Stimulated activated CD4-positive, alpha-beta T cell treated with anti-CD3 and anti-CD28 coated beads, TNF-alpha, amount 100 ng/mL, for 4 hours (primary cell): ENCODE measurements around the gene HDDC3.
"Not testable (repeated sequence)": the region's sequence is repeated elsewhere in the genome, so short reads cannot be mapped to it uniquely, and the experiment has no call there.

Source experiments
- DNase-seq, 3 experiments: peaks; one replicate each; pipeline ENCODE4 v3.0.0-alpha.2; 2020; ENCODE audit warnings: low read depth in 3 of 3

The HDDC3 gene

DNA sequence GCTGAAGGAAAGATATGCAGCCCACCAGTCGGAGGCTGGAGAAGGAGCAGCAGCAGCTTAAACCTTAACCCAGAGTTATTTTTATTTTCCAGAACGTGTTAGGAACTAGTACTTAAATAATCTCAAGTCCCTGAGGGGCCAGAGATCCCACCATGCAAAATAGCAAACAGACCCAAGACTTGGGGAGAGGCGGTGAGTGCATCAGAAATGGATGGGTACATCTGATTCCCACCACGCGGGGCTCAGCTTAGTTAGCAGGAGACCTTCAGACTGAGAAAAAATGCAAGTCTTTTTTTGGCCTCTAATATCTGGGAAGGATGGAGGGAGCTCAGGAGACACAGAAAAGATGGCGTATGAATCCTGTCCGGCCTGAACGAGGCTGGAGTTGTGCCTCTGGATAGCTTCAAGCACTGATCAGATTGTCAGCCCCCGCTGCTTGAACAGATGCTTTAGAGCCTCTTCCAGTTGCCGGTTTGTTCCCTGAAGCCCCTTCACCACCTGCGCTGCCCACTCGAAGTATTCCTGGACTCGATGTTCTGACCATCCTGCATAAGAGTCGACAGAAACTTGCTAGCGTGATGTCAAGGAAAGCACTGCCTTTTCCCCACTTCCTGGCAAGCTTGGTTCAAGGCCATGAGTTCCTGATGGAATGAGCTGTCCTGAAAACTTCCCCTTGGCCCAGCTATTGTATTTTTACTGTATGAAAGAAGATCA lies 1.3 kb downstream of the HDDC3 start:
- no peak for DNase-seq

DNA sequence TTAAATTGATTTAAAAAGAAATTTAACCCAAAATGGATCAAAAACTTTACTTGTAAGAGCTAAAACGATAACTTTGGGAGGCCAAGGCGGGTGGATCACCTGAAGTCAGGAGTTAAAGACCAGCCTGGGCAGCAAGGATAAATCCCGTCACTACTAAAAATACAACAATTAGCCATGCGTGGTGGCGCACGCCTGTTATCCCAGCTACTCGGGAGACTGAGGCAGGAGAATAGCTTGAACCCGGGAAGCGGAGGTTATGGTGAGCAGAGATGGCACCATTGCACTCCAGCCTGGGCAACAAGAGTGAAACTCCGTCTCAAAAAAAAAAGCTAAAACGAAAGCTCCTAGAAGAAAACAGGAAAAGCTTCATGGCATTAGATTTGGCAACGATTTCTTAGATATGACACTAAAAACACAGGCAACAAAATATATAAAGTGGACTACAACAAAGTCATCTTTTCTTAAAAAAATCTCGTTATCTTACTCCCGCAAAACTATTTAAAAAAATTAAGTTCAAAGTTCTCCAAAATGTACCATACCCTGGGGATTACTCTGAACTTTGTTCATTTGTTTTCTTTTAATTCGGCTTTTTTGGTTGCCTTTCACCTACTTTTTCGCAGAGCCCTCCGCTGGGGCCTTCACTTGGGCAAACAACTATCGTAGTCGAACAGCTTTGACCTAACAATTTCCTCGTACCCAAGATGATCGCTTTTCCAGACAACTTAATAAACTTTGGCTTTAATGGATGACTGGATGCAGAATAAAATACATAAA lies 2.9 kb downstream of the HDDC3 start:
- no peak for DNase-seq

DNA sequence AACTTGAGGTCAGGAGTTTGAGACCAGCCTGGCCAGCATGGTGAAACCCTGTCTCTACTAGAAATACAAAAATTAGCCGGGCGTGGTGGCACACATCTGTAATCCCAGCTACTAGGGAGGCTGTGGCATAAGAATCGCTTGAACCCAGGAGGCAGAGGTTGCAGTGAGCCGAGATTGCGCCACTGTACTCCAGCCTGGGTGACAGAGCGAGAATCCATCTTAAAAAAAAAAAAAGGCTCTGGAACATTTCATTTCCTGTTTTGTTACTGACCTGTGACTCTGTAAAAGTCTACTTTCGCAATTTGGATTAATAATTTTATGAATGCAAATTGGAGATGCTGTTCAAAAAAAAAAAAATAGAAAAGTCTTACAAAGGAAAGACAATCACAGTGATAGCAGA lies 4.2 kb downstream of the HDDC3 start:
- not testable (repeated sequence) for DNase-seq

DNA sequence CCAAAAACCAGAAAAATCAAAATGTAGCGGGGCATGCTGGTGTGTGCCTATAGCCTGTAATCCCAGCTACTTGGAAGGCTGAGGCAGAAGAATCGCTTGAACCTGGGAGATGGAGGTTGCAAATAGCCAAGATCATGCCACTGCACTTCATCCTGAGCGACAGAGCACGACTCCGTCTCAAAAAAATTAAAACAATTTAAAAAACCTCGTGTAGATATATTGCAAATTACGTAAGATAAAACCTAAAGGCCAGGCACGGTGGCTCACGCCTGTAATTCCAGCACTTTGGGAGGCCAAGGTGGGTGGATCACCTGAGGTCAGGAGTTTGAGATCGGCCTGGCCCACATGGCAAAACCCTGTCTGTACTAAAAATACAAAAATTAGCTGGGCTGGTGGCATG lies 5.6 kb downstream of the HDDC3 start:
- not testable (repeated sequence) for DNase-seq

DNA sequence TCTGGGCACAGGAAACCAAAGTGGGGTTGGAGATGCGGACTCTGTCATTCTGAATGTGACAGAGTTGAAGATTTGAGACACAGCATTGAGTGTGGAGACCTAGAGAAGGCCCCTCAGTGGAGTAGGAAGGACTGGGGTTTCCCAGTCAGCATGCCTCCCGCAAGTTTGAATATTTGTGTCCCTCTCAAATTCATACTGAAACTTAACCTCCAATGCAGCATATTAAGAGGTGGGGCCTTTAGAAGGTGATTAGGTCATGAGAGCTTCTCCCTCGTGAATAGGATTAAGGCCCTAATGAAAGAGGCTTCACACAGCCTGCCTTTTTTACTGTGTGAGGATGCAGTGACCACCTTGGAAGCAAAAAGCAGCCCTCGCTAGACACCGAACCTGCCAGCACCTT lies 8.0 kb downstream of the HDDC3 start:
- DNase-seq = no peak

DNA sequence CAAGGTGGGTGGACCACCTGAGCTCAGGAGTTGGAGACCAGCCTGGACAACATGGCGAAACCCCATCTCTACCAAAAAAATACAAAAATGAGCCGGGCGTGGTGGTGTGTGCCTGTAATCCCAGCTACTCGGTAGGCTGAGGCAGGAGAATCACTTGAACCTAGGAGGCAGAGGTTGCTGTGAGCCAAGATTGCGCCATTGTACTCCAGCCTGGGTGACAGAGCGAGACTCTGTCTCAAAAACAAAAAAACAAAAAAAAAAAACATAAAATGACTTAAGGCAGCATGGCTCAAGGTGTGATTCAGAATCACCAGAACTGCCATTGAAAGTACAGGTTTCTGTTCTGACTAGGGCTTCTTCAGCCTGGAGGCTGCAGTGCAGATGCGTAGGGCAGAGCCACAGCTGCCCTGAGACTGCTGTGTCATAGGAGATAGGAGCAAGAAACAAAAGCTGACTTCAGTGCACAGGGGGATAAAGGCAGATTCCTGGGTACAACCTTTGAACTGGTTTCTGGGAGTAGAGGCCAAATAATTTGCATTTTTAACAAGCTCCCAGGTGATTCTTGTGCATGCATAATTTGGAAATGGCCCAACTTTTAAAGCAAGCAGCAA lies 9.5 kb downstream of the HDDC3 start:
- DNase-seq = not testable (repeated sequence)

DNA sequence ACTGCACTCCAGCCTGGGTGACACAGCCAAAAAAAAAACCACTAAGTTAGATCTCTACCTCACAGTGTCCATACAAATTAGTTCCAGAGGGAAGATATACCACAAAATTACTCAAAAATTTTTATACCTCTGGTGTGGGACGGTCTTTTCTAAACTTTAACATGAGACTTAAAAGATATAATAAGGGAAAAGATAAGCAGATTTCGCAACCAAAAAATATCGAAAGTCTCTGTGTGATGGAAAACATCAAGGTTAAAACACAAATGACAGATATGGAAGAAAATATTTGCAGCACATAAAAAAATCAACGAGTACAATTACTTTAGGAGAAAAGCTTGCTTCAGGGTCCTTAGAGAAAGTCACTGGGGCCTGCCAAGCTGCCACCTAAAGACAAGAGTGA lies 10.5 kb downstream of the HDDC3 start:
- DNase-seq = no peak

DNA sequence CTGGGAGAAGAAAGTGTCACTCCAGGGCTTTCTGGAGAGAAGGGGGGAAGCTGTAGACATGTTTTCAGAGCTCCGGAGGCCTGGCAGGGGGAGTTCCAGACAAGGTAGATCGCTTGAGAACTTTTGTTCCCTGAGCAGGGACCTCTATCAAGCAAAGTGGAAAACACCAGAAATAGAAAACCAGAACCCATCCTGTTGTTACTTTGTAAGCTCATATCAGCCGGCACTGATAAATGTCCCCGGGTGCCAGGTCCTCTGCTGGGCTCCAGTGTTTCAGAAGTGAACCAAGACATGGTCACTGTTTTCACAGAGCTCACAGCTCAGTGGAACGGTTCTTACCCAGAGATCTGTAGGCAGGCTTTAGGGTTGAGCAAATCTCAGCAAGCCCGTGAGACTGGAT lies 13.5 kb downstream of the HDDC3 start:
- no peak for DNase-seq

DNA sequence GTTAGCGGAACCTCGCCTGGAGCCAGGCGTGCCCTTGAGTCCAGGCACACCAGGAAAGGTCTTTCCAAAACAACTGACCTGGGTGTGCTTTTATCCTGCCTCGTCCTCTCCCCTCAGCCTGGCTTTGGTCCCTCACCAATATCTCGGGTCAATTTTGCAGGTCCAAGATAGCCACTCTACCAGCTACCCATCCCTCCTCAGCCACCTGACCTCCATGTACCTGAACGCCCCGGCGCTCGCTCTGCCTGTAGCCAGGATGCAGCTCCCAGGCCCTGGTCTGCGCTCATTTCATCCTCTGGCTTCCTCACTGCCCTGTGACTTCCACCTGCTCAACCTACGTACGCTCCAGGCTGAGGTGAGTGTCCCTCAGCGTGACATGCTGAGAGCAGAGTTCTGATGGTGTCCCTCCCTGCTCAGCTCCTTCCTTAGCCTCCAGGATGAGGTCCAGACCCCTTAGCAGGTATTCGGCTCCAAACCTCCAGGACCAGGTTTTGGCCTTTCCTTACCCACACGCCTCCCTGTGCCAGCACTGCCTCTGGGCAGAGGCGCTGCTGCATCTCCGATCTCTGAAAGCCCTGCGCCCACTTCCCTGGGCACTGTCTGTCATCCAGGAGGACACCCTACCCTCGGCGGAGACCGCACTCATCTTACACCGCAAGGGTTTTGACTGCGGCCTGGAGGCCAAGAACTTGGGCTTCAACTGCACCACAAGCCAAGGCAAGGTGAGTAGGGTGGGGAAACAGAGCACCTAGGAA lies 14.1 kb downstream of the HDDC3 start:
- no peak for DNase-seq

DNA sequence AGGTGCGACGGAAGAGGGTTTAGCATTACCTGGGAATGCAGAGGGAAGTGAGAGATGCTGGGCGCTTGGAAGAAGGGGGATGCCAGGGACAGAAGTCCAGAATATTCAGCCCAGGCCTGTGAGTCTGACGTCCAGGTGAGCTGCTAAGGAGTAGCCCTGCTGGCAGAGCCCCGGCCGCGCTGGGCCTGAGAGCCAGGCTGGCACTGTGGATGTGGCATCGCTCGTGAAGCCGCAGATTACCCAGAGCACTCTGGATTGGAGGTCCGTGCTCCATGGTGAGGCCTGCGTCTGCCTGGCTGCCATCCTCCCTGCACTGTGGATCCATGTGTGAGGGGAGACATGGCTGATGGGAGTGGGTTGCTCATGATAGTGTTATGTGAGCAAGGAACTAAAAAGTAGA lies 14.8 kb downstream of the HDDC3 start:
- no peak for DNase-seq

DNA sequence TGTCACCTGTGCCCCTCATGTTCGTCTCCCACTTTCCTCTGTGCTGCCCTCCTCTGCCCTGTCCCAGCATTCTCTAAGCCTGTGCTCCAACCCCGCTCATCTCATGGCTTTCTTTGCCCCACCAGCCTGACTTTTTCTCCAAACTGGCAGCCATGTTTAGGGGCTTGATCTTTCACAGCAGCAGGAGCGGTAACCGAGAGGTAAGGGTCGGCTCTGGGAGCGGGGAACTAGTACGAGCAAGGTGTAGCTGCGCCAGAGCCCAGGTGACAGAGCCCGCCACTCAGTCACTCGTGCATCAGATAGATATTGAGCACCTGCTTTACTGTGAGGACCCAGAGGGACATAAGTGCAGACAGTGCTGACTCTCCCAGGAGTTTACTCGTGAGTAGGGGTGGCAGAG lies 15.9 kb downstream of the HDDC3 start:
- no peak for DNase-seq

DNA sequence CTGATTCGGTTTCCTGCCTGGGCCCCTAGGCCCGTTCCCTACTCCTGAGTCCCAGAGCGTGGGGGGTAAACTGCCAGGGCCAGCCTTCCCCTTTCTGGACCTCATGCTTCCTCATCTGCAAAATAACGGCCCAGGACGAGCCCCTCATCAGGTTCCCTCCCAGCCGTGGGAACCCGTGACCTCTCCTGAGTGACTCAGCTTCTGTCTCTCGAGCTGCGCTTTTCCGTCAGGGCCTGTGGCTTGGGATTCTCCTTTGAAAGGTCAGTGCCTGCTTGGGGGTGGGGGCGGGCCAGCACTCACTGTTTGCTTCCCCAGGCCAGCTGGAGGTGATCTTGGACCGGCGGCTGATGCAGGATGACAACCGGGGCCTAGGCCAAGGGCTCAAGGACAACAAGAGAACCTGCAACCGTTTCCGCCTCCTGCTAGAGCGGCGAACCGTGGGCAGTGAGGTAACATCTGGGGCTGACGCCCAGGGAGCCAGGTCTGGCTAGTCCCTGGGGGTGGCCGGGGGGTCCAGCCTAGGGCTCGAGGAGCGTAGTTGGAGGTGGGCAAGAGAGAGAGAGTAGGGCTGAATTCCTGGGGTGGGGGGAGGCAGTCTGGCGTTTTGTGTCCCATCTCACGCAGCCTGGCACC lies 16.4 kb downstream of the HDDC3 start:
- DNase-seq = no peak

DNA sequence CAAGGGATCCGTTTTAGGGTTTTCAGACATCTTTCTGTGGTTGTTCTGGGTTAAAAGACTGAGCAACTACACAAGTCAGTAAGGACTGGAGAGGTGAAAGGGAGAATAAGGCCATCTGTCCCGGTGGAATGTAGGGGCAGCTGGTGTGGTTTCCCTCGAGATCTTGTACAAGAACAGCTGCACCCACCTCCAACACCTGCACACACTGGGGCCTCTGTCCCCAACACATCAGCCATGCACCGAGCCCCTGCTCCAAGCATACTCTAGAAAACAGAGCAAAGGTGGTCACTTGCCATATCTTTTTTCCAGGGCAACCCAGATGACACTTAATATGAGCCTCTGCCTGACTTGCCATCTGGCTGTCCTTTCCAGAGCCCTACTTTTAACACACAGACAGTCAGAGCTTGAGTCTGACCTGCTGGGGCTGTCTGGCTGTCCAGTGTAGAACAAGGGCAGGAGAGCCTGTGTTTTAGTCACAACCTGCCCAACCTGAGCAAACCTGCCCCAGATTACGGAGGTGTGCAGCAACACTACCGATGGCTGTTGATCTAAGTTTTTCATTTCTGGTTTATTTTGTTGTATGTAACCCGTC lies 17.0 kb downstream of the HDDC3 start:
- no peak for DNase-seq

DNA sequence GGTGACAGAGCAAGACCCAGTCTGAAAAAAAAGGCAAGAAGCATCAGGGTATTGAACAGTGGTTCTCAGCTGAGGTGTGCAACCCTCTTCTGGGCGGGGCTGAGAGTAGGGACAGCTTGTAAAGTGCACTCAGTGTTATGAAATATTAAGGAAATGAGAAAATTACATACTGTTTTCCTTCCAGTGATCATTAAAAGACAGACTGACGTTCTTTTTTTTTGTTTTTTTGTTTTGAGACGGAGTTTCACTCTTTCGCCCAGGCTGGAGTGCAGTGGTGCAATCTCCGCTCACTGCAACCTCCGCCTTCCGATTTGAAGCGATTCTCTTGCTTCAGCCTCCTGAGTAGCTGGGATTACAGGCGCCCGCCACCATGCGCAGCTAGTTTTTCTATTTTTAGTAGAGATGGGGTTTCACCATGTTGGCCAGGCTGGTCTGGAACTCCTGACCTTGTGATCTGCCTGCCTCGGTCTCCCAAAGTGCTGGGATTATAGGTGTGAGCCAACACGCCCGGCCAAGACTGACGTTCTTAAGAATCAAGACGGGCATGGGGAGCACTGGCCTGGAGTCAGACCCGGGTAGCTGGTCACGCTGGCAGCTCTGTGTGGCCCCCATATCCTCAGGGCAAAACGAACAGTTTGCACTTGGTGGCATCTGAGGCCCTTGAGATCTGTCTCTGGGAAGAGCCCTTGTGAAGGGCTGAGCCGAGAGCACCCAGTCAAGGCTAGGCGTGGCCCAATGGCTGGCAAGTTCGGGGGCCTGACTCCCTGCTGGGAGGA lies 17.9 kb downstream of the HDDC3 start:
- no peak for DNase-seq

DNA sequence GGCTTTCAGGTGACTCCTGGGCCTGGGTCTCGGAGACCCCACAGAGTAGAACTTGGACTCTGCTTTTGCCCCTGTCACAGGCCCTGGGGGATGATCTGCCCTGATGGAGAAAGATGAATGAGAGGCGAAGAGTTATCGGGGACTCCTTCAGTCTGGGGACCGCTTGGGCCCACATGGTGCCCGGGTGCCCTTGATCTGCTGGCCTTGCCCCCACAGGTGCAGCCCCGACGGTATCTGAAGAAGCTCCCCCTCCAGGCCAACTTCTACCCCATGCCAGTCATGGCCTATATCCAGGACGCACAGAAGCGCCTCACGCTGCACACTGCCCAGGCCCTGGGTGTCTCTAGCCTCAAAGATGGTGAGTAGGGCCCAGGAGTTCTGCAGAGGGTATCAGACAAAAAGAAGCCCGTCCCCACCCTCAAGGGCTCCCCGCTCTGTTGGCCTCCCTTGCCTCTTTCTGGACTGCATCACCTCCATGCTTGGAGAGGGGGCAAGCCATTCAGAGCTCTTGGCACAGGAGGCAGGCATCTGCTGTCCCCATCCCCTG lies 18.9 kb downstream of the HDDC3 start:
- no peak for DNase-seq

DNA sequence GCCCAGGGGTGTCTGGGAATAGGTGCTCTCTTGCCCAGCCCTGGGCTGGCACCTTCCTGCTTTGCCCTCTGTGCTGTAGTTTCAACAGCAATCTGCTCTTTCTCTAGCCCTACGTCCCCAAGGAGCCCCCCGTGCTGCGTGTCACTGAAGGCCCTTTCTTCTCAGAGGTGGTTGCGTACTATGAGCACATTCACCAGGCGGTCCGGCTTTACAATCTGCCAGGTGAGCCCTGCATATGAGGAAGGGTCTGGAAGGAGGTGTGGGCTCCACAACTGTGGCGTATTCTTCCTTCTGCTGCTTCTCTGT lies 19.6 kb downstream of the HDDC3 start:
- no peak for DNase-seq

DNA sequence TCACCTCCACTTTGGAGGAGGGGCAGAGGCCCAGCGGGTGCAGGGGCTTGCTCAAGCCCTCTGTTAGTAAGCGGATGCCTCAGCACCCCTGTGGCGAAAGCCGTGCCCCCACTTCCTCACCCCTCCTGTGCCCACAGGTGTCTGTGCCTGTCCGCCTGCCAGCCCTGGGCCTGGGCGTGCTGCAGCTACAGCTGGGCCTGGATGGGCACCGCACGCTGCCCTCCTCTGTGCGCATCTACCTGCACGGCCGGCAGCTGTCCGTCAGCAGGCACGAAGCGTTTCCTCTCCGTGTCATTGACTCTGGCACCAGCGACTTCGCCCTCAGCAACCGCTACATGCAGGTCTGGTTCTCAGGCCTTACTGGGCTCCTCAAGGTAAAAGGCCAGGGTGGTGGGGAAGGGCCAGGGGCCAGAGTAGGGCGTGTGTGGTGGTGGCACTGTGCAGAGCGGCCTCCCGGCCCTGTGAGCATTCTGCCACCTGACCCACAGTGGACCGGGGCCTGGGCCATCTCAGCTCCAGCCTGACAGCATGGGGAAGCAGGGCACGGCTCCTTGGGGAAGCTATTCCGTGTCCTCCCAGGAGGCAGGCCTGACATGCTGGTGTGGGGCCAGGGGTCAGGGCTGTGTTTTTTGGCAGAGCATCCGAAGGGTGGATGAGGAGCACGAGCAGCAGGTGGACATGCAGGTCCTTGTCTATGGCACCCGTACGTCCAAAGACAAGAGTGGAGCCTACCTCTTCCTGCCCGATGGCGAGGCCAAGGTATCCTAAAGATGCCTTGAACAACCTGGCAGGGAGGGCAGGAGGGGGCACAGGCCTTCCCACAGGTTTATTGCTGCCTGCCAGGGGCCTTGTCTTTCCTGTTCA lies 20.2 kb downstream of the HDDC3 start:
- no peak for DNase-seq

DNA sequence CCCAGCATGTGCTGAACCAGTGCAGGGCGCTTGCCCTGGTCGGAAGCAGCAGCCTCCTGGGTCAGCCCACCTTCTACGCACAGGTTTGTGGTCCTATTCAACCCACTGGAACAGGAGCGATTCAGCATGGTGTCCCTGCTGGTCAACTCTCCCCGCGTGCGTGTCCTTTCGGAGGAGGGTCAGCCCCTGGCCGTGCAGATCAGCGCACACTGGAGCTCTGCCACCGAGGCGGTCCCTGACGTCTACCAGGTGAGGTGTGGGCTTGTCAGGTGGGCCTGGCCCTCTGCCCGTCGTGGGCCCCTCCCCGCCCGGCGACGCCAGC lies 21.1 kb downstream of the HDDC3 start:
- DNase-seq = no peak

DNA sequence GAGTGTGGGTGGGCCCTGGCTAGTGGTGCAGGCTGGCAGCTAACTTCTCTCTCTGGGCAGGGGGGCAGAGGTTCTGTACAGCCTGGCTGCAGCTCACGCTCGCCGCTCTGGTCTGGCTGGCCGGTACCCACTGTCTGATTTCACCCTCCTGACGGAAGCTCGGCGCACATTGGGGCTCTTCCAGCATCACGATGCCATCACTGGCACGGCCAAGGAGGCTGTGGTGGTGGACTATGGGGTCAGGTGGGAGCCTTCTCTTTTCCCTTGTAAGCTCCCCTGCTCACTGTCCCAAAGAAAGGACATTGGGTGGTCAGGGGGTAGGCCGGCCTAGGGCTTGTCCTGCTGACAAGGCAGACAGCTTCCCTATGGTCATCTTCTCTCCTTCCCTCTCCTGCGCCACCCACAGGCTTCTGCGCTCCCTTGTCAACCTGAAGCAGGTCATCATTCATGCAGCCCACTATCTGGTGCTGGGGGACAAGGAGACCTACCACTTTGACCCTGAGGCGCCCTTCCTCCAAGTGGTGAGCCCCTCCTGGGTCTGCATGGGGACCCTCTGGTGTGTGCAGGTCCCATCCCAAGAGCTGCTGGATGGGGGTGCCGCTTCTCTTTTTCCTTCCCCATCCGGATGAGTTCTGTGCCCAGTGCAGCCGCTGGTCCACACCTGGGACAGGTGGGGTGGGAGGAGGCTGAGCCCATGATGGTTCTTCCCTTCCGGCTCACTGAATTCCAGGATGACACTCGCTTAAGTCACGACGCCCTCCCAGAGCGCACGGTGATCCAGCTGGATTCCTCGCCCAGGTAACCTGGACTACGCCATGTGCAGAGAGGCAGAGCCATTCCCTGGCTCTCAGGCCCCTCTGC lies 21.7 kb downstream of the HDDC3 start:
- DNase-seq = no peak
